CD14-positive monocyte (primary cell): Measurements from ENCODE around the gene ILF2. TPM values are rescaled to one million over a fixed set of nuclear protein-coding genes. Genes with fewer than 3 reads are reported as not detected.

Experiments used
- DNase-seq, 3 donors: peaks; one replicate each; pipeline ENCODE4 v3.0.0-alpha.2; 2011 to 2022
- H2AFZ ChIP-seq: 2 replicates; pipeline ENCODE4 v1.6.0; 2012; ENCODE audit warnings: mild to moderate bottlenecking, low read depth, low read length, inconsistent platforms; ENCODE audit not compliant: insufficient read depth, poor library complexity, severe bottlenecking
- H3K27ac ChIP-seq, 2 donors: 1 replicate in 1 of 2; 2 replicates in 1 of 2; pipeline ENCODE4 v1.5.1; 2012 to 2013; ENCODE audit warnings: low read length in 2 of 2, control low read depth in 1 of 2, inconsistent platforms in 1 of 2, low read depth in 1 of 2, mild to moderate bottlenecking in 1 of 2
- H3K27me3 ChIP-seq, 2 donors: one replicate each; pipeline versions ENCODE4 v1.6.0 to v1.6.1; 2011 to 2013; ENCODE audit warnings: low read length in 2 of 2; ENCODE audit not compliant: control insufficient read depth in 2 of 2, insufficient read depth in 2 of 2
- H3K36me3 ChIP-seq, 2 donors: replicated peaks in 1 of 2; 1 replicate in 1 of 2; 2 replicates in 1 of 2; pipeline versions ENCODE4 v1.5.1 to v1.6.1; 2012 to 2013; ENCODE audit warnings: low read length in 2 of 2, control low read depth in 1 of 2, inconsistent platforms in 1 of 2, mild to moderate bottlenecking in 1 of 2; ENCODE audit not compliant: insufficient read depth in 2 of 2, control insufficient read depth in 1 of 2
- H3K4me1 ChIP-seq, 2 donors: 1 replicate in 1 of 2; 2 replicates in 1 of 2; pipeline versions ENCODE4 v1.5.1 to v1.6.1; 2012 to 2013; ENCODE audit warnings: low read length in 2 of 2, control low read depth in 1 of 2, inconsistent platforms in 1 of 2, mild to moderate bottlenecking in 1 of 2, moderate library complexity in 1 of 2; ENCODE audit not compliant: insufficient read depth in 2 of 2, control insufficient read depth in 1 of 2
- H3K4me2 ChIP-seq: replicated peaks from 2 replicates; pipeline ENCODE3; 2012; ENCODE audit warnings: low read length, moderate library complexity, mild to moderate bottlenecking; ENCODE audit not compliant: poor library complexity, severe bottlenecking; ENCODE audit errors: extremely low read depth
- H3K4me3 ChIP-seq, 3 experiments: fragments of 200-600 bp in 1 of 3; sonication (generic) in 1 of 3; replicated peaks in 1 of 3; 1 replicate in 2 of 3; 2 replicates in 1 of 3; pipeline ENCODE4 v1.5.1; 2011 to 2013; ENCODE audit warnings: low read length in 3 of 3, mild to moderate bottlenecking in 3 of 3, control low read depth in 2 of 3, low read depth in 2 of 3, inconsistent platforms in 1 of 3, moderate library complexity in 1 of 3
- H3K79me2 ChIP-seq: 2 replicates; pipeline ENCODE4 v1.6.0; 2012; ENCODE audit warnings: mild to moderate bottlenecking, control low read depth, inconsistent platforms, low read length, moderate library complexity; ENCODE audit not compliant: insufficient read depth
- H3K9ac ChIP-seq: 2 replicates; pipeline ENCODE4 v1.6.0; 2017; ENCODE audit warnings: low read length, mild to moderate bottlenecking; ENCODE audit not compliant: insufficient read depth, poor library complexity, severe bottlenecking
- H3K9me3 ChIP-seq, 2 donors: replicated peaks in 1 of 2; 1 replicate in 1 of 2; 2 replicates in 1 of 2; pipeline versions ENCODE4 v1.5.1 to v1.6.1; 2012 to 2013; ENCODE audit warnings: low read length in 2 of 2, control low read depth in 1 of 2; ENCODE audit not compliant: control insufficient read depth in 1 of 2, insufficient read depth in 1 of 2
- H4K20me1 ChIP-seq: 2 replicates; pipeline ENCODE4 v1.6.0; 2012; ENCODE audit warnings: mild to moderate bottlenecking, low read length, control low read depth, moderate library complexity; ENCODE audit not compliant: insufficient read depth
- H3K27ac Mint-ChIP-seq, 7 donors: one replicate each; pipeline ENCODE4 v1.8.0; 2020; ENCODE audit warnings: mild to moderate bottlenecking in 7 of 7, mixed read lengths in 7 of 7, moderate library complexity in 6 of 7, inconsistent platforms in 2 of 7
- H3K27me3 Mint-ChIP-seq, 3 donors: one replicate each; pipeline ENCODE4 v1.8.0; 2021 to 2022; ENCODE audit warnings: low read depth in 3 of 3, mild to moderate bottlenecking in 3 of 3, mixed read lengths in 3 of 3, moderate library complexity in 3 of 3, inconsistent platforms in 1 of 3
- H3K36me3 Mint-ChIP-seq, 2 donors: one replicate each; pipeline ENCODE4 v1.8.0; 2020; ENCODE audit warnings: mixed read lengths in 2 of 2, inconsistent platforms in 1 of 2, mild to moderate bottlenecking in 1 of 2
- H3K4me1 Mint-ChIP-seq: one replicate; pipeline ENCODE4 v1.8.0; 2020; ENCODE audit warnings: mild to moderate bottlenecking, mixed read lengths
- H3K4me3 Mint-ChIP-seq, 2 donors: one replicate each; pipeline ENCODE4 v1.8.0; 2020; ENCODE audit warnings: mild to moderate bottlenecking in 2 of 2, mixed read lengths in 2 of 2, moderate library complexity in 1 of 2
- H3K9me3 Mint-ChIP-seq, 7 donors: one replicate each; pipeline ENCODE4 v1.8.0; 2020 to 2022; ENCODE audit warnings: mixed read lengths in 7 of 7, mild to moderate bottlenecking in 6 of 7, moderate library complexity in 6 of 7, inconsistent platforms in 2 of 7
- WGBS: methylation state at CpG from one replicate; pipeline ENCODE4 v1.1.5; 2013; ENCODE audit warnings: missing lambda C conversion rate; ENCODE audit not compliant: insufficient coverage; 5-methylcytosine and 5-hydroxymethylcytosine counted together
- intact Hi-C, 2 donors: fragments of 100-400 bp; cut with micrococcal nuclease; formaldehyde crosslinking; loops; one replicate each; pipeline versions ENCODE4 v1.15.0 to v1.15.1; 2023
- polyA plus RNA-seq, 3 donors: library from polyadenylated mRNA; depleted of rRNA in 1 of 3; unstranded in 2 of 3; stranded (reverse) in 1 of 3; fragments of 300-500 nt in 2 of 3; fragments of >200 nt in 1 of 3; fragmentation: Illumina TruSeq in 2 of 3; gene quantifications; 1 replicate in 2 of 3; 2 replicates in 1 of 3; pipeline ENCODE4 v1.2.3, GENCODE V29; 2012 to 2021
- TF ChIP-seq, protein P1 (sequence below): fragments of 200-600 bp; IDR thresholded peaks from one replicate; pipeline ENCODE4 v1.8.0; 2022; ENCODE audit warnings: antibody characterized with exemption, mild to moderate bottlenecking

Gene ILF2
- polyA plus RNA-seq, 3 donors, result 103 to 118 (median 115) TPM

DNA sequence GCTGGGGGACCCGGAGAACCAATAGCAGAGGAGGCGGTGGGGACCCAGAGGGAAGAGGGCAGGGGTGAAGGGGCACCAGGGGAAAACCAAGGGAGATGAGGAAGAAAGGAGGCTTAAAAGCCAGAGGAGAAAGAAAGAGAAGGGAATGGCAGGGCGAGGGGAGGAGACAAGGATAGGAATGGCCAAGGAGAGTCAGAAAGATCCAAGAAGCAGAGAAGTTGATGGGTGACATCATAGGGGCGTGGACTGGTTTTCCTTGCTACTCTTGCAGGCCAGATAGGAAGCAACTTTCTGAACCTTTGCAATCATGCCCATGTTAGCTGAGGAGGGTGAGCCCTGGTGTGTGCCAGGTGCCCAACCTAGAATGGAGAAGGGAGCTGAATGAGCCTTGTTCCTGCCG lies 13.1 kb upstream of the ILF2 start:
- Histone ChIP-seq H3K4me3 (no peak overlapping the region), H4K20me1 (no peaks in the 10 kb centered on the region), H3K79me2 (no peaks in the 10 kb centered on the region), H3K4me2 (no peak overlapping the region), H2AFZ (no peak overlapping the region), H3K9me3 (no peaks in the 10 kb centered on the region), H3K9ac (no peak overlapping the region), H3K27ac (no peak overlapping the region), H3K27me3 (peaks cover 14 to 33% of the 10 kb centered on the region in 2 donors), H3K4me1 (peaks cover 6 to 12% of the 10 kb centered on the region in 2 donors), H3K36me3 (no peaks in the 10 kb centered on the region)
- WGBS, result 93% methylated on average over 4 of the region's 5 CpGs
- no peak for DNase-seq
- no peak overlapping the region for H3K4me3 Mint-ChIP-seq
- peaks cover 0 to 7% (median 5%) of the 10 kb centered on the region in 7 donors for H3K9me3 Mint-ChIP-seq
- H3K36me3 Mint-ChIP-seq, result peaks cover 4% of the 10 kb centered on the region in 2 donors
- peak overlapping the region in 1 of 7 donors; percentile 72 for H3K27ac Mint-ChIP-seq
- intact Hi-C loops, result no loop called here
- peaks cover 31 to 42% (median 35%) of the 10 kb centered on the region in 3 donors for H3K27me3 Mint-ChIP-seq
- TF ChIP-seq, protein P1, sequence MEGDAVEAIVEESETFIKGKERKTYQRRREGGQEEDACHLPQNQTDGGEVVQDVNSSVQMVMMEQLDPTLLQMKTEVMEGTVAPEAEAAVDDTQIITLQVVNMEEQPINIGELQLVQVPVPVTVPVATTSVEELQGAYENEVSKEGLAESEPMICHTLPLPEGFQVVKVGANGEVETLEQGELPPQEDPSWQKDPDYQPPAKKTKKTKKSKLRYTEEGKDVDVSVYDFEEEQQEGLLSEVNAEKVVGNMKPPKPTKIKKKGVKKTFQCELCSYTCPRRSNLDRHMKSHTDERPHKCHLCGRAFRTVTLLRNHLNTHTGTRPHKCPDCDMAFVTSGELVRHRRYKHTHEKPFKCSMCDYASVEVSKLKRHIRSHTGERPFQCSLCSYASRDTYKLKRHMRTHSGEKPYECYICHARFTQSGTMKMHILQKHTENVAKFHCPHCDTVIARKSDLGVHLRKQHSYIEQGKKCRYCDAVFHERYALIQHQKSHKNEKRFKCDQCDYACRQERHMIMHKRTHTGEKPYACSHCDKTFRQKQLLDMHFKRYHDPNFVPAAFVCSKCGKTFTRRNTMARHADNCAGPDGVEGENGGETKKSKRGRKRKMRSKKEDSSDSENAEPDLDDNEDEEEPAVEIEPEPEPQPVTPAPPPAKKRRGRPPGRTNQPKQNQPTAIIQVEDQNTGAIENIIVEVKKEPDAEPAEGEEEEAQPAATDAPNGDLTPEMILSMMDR, result no peak
- peaks cover 21% of the 10 kb centered on the region for H3K4me1 Mint-ChIP-seq

DNA sequence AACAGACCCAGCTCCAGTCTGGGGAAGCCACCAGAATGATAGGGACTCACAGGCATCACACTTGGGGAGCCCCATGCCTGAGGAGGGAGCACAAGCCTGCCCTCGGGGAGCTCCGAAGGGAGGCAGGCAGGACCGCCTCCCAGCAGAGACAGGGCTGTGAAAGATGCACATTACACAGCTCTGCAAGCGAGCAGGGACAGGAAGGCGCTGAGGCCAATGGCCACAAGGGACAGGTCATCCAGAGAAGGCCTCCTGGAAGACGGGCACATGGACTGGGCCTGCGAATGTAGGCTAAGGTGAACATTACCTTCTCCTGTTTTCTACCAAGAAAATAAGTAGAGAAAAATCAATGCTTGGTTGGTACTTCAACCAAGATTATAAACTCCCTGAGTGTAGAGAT lies 11.9 kb upstream of the ILF2 start:
- H2AFZ ChIP-seq, result no peak overlapping the region
- peaks cover 0 to 17% (median 11%) of the 10 kb centered on the region in 7 donors for H3K9me3 Mint-ChIP-seq
- no peaks in the 10 kb centered on the region for H4K20me1 ChIP-seq
- H3K36me3 Mint-ChIP-seq, result peaks cover 10 to 14% of the 10 kb centered on the region in 2 donors
- H3K27me3 ChIP-seq, result peaks cover 19 to 44% of the 10 kb centered on the region in 2 donors
- H3K9ac ChIP-seq, result no peak overlapping the region
- peaks cover 26% of the 10 kb centered on the region for H3K4me1 Mint-ChIP-seq
- peaks cover 17 to 23% of the 10 kb centered on the region in 2 donors for H3K4me1 ChIP-seq
- TF ChIP-seq, protein P1, result no peak
- H3K27ac Mint-ChIP-seq, result no peak overlapping the region
- no peaks in the 10 kb centered on the region for H3K79me2 ChIP-seq
- H3K4me2 ChIP-seq, result no peak overlapping the region
- no peak overlapping the region for H3K4me3 Mint-ChIP-seq
- H3K27ac ChIP-seq, result no peak overlapping the region
- H3K4me3 ChIP-seq, result no peak overlapping the region
- 93% methylated on average over 5 of the region's 7 CpGs for WGBS
- DNase-seq, result no peak
- H3K9me3 ChIP-seq, result peaks cover 0 to 4% of the 10 kb centered on the region in 2 donors
- H3K27me3 Mint-ChIP-seq, result peaks cover 42 to 53% (median 45%) of the 10 kb centered on the region in 3 donors
- intact Hi-C loops, result no loop called here
- H3K36me3 ChIP-seq, result no peaks in the 10 kb centered on the region
